ENCODE measurements around the gene CLSTN1.
A peak's percentile ranks its signal among the peaks of the same experiment; 100 is the strongest.

CLSTN1 gene

DNA sequence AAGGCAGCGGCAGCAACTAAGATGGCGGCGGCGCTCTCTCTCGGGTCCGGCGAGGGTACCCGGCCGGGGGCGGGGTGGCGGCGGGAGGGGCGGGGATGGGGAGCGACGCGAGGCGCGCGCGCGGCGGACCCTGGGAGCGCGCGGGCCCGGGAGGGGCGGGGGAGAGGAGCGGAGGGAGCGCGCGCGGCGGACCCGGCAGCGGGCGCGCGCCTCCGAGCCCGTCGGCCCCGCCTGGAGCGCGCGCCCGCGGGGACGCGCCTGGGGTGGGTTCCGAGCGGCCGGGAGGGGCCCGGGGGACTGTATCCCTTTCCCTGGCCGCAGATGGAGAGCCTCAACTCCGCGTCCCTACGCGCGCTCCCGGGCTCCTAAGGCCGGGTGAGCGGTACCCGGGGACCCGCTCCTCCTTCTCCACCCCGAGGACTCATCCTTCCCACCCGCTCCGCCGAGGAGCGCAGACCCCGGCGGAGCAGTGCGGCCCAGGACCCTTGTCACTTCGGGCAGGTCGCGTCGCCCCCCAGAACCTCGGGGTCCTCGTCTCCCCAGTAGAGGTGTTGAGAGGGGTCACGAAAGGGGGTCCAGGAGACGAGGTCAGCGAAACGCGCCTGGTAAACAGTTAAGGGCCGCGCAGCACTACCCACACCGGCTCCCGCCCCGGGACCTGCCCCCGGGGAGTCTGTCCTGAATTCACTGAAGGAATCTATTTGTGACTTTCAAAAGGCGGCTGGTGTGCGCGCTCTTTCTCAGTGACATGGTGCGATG, at the start of gene CLSTN1:
Gene CLSTN1, minus strand, starts transcription at position 23 of the 759 bp plus-strand sequence. CDS start 232 bp downstream, outside the sequence.
- DNase-seq (ENCODE audit: low read depth): peak; percentile 86

GRCh38 chr1:9873385-9873784, 49.6 kb upstream of the CLSTN1 start:
- DNase-seq (ENCODE audit: low read depth): no peak

DNA sequence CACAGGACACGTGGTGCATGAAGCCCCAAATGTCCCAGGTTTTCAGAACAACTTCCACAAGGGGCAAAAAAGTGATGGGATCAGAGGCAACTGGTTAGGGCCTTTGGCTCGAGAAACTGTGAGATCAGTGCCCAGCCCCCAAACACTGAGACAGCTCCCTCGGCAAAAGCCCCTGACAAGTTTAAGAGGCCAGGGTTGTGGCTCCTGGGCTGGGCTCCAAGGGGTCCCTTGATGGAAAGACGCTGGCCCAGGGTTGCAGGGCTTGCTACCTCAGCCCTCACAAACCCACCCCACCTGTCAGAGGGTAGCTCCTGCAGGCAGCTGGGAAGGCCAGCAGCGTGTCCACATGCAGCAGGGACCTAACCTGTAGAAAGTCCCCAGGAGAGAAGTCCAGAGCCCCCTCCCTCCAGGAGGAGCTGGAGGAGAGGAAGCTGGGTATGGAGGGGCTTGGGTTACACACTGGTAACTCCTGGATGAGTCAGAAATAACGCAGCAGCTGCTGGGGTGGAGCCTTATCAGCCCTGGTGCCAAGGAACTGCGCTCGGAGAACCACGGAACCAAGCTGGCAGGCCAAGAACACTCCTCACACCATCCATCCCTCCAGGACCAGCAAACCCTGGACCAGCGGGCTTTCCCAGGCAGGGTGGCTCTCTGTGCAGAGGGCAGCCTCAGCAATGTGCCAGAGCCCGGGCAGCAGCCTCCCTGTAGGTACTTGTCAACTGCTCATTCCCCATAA, 48.8 kb upstream of the CLSTN1 start:
- DNase-seq (ENCODE audit: low read depth): no peak

- no peak for DNase-seq (ENCODE audit: low read depth)
Observed at GRCh38 chr1:9871707-9872425, 48.1 kb upstream of the CLSTN1 start.

GRCh38 chr1:9871021-9871420, 47.3 kb upstream of the CLSTN1 start:
- no peak for DNase-seq (ENCODE audit: low read depth)

- no peak for DNase-seq (ENCODE audit: low read depth)
Observed at GRCh38 chr1:9870572-9870971, 46.8 kb upstream of the CLSTN1 start.

- DNase-seq (ENCODE audit: low read depth): no peak
Observed at GRCh38 chr1:9869831-9870251, 46.1 kb upstream of the CLSTN1 start.

DNA sequence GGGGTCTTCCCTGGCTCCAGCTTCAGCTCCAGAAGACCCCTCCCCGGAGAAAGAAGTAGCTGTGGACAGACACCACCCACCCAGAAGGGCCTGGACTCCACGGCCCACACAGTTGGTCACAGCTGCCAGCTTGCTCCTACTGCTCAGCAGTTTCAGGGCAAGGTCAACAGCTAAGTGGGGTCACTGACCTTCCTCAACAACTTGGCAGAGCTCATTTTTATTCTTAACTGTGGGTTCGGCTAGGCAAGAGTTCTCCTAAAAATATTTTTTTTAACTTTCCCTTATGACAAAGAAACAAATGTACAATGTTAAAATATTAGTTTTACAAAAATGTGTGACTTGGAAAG, 44.5 kb upstream of the CLSTN1 start:
- no peak for DNase-seq (ENCODE audit: low read depth)

DNA sequence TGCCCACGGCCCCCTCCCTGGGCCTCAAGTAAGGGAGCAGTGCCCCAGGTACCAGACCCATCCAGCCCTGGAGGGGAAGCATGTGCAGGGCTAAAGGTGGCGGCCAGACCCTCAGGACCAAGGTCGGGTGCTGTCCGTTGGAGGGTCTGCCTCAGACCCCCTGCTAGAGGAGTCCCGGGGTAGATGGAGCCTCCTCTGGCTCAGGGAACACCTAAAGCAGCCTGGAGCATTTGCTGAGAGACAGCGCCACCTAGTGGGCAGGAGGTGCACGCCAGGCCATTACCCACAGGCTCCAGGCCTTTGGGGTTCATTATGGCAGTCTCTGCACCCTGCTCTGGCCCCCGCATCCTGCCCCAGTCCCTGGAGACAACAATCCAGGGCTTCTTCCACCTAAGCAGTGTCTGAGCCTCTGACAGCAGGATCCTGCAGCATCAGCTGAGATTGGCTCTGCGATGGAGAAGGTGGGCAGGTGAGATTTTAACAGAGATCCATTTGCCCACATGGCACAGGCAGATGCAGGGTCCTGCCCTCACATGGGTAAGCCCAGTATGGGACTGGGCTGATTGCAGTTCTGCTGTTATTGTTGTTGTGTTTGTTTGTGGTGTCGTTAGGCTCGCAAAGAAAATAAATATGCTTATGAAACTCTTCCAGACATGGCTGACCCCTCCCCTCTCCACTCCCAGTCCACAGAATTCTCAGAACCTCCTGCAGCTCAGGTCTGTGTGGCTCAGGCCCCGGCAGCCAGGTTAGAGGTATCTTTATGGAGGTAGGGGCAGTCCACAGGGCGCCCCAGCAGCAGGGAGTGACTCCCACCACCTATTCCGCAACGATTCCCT, 43.9 kb upstream of the CLSTN1 start:
- peak; percentile 73 for DNase-seq (ENCODE audit: low read depth)

DNA sequence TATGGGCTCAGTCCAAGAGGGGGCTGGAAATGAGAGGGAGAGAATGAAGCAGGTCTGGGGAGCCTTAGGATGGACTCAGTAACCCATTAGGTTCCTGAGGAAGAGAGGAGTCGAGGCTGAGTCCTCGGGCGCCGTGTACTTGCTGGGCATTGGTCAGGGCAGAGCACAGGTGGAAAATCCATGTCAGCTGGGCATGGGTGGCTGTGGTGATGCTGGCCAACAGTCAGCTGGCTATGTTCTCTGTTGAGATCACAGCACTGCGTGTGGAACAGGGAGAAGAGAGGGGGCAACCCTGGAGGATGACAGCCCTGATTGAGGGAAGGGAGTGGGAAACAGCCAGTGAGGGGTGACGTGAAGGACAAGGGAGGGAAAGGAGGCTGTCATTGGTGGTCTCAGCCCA, 43.1 kb upstream of the CLSTN1 start:
- no peak for DNase-seq (ENCODE audit: low read depth)

- no peak for DNase-seq (ENCODE audit: low read depth)
Observed at GRCh38 chr1:9865724-9866123, 42.0 kb upstream of the CLSTN1 start.

- no peak for DNase-seq (ENCODE audit: low read depth)
Observed at GRCh38 chr1:9863371-9863770, 39.6 kb upstream of the CLSTN1 start.

GRCh38 chr1:9861360-9861759, 37.6 kb upstream of the CLSTN1 start:
- no peak for DNase-seq (ENCODE audit: low read depth)

DNA sequence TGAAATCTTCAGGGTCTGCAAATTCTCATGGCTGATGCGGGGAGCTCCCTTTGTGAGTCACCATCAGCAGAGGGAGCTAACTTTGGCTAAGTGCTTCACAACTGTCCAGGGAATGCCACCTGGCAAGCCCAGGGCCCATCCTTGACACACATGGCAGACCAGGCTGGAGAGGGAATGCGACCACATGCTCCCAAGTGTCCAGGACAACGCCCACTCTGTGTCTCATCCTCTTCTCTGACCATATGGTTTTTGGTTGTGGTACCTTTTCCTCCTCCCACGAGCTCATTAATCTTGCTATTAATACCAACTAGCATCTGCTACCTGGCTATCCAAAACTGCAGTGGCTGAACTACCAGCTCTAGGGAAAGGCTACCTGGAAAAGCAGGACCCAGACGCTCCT, 37.1 kb upstream of the CLSTN1 start:
- DNase-seq (ENCODE audit: low read depth): no peak

- DNase-seq (ENCODE audit: low read depth): peak; percentile 19
Observed at GRCh38 chr1:9859281-9860014, 35.7 kb upstream of the CLSTN1 start.

DNA sequence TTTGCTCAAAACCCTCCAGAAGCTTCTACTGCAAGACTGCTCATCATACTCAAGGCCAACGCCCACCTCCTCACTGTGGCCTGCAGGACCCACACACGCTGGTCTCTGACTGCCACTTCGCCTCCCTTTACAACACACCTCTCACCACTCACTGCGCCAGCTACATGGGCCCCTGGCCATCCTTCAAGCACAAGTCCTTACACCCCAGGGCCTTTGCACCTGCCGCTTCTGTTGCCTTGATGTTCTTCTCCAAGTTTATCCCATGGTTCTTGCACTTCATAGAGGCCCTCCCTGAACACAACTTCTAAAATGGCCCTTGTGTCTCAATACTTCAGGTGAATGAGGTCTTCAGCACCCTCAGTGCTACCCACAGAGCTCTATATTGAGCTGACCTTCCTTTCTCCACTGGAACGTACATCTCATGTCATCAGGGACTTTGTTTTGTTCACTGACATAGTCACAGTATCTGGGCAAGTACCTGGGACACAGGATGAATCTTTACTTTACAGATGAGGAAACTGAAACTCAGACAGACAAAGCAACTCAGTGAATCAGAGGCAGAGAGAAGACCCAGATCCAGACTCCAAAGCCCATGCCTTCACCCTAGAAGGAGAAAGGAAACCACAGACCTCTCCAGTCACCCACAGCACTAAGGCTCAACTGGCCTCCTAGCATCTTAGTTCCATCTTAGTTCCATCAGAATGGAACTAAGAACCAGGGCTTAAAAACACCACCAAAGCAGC, 34.7 kb upstream of the CLSTN1 start:
- no peak for DNase-seq (ENCODE audit: low read depth)

GRCh38 chr1:9855186-9855585, 31.4 kb upstream of the CLSTN1 start:
- no peak for DNase-seq (ENCODE audit: low read depth)

DNA sequence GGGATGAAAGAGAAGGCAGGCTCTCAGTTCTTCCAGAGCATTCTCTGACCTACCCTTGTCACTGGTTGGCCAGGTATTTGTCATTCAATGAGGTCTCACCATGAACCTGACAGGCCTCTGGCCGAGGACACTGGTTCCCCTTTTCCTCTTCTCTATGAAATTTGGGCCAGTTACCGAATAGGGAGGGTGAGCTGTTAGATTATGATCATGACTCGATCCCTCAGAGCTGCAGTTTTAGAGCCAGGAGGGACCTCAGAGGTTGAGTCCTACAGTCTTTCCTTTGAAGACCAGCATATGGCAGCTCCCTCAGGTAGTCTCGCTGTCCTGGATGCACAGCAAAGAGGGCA, 29.5 kb upstream of the CLSTN1 start:
- no peak for DNase-seq (ENCODE audit: low read depth)

- peak; percentile 82 for DNase-seq (ENCODE audit: low read depth)
Observed at GRCh38 chr1:9852410-9853248, 28.9 kb upstream of the CLSTN1 start.

GRCh38 chr1:9852004-9852403, 28.2 kb upstream of the CLSTN1 start:
- no peak for DNase-seq (ENCODE audit: low read depth)
